ENCODE measurements around the gene SPATC1L. TPM values are rescaled to one million over a fixed set of nuclear protein-coding genes. Genes with fewer than 3 reads are reported as not detected.

Gene SPATC1L
- total RNA-seq, 4 donors from 2014 or later, result 1.5 to 11.9 (median 3.0) TPM

DNA sequence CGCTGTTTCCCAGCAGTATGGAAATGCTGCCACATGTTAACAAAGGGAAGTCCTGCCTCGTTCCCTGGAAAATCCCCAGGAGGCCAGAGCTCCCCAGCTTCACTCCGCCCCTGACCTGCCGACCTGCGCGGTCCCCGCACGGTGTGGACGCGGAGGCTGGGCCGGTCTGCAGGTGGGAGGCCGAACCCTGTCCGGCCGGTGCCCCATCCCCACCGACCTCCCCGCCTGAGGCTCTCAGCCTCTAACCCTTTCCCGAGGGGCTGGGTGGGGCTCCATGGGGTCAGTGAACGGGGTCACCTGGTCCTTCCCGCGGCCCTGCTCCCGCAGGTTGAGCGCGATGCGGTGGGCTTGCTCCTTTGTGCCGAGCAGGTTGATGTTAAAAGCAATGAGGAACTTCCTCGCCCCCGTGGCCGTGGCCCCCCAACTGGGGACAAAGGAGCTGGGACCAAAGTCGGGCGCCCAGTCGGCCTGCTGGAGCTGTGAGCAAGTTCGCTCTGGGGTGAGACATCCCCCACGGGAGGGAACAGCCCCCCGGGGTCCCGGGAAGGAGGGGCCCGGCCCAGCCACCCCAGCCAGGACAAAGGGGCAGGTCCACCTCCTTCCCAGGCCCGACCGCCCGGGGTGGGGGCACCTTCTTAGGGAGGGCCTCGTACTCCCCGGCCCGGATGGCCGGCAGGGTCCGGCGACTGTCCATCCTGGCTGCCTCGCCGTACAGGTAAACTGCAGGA is 32.8 kb downstream of the SPATC1L start:
- in situ Hi-C loops (cut with MboI; ENCODE audit: low sequenced_read_pairs in 4 of 4), result no loop called here
- DNase-seq, result peak in 1 of 2 donors; percentile 5

DNA sequence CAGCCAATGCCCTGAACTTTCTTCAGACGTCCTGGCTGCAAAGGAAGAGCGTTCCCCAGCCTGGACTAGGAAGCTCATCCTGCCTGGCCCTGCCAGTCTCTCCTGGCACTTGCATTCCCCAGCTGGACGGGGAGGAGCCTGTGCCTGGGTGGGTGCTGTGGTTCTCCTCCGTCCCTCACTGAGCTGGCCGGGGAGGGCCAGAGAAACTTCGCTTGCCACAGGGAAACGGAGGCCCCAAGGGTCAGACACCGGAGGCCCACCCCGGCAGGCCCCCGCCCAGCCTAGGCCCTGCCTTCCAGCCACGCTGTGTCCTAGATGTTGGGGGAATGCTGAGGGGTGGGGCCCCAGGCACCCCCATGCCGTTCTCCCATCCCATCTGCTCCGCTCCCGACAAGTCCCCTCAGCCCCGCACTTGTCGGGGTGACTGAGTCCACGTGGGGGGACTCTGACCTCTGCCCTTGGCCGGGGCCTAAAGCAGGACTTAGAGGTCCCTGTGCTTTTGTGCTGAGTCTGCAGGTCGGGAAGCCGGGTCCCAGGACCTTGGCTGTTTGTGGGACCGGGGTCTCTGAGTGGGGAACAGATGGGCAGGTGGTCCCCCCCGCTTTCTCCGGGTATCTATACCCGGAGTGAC is 33.7 kb downstream of the SPATC1L start:
- peak in 1 of 2 donors; percentile 6 for DNase-seq
- no peak overlapping the region for H3K27ac ChIP-seq
- TF ChIP-seq POLR2A (IDR thresholded peaks at IDR 0.05) (no peak), CTCF (IDR thresholded peaks at IDR 0.05 in 4 of 5, conservative IDR thresholded peaks at IDR 0.05 in 1 of 5) (no peak)
- no peaks in the 10 kb centered on the region for H3K9me3 ChIP-seq
- ATAC-seq, result no peak
- H3K4me1 ChIP-seq, result peaks cover 0 to 10% of the 10 kb centered on the region in 2 donors
- H3K27me3 ChIP-seq, result peaks cover 0 to 9% (median 0%) of the 10 kb centered on the region in 3 donors
- in situ Hi-C loops (cut with MboI; ENCODE audit: low sequenced_read_pairs in 4 of 4) (no loop called here), intact Hi-C loops (cut with DNase I; ENCODE audit: low total_unique reads) (no loop called here)
- no peaks in the 10 kb centered on the region for H3K36me3 ChIP-seq
- no peak overlapping the region for H3K4me3 ChIP-seq

More for the DNA sequence above, 32.8 kb downstream of the SPATC1L start:
- H3K27ac ChIP-seq, result no peak overlapping the region
- no peaks in the 10 kb centered on the region for H3K36me3 ChIP-seq
- intact Hi-C loops (cut with DNase I; ENCODE audit: low total_unique reads), result no loop called here
- TF ChIP-seq CTCF (IDR thresholded peaks at IDR 0.05 in 4 of 5, conservative IDR thresholded peaks at IDR 0.05 in 1 of 5) (no peak), POLR2A (IDR thresholded peaks at IDR 0.05) (no peak)
- peaks cover 0 to 10% of the 10 kb centered on the region in 2 donors for H3K4me1 ChIP-seq
- ATAC-seq, result no peak
- no peaks in the 10 kb centered on the region for H3K9me3 ChIP-seq
- H3K4me3 ChIP-seq, result no peak overlapping the region
- H3K27me3 ChIP-seq, result peaks cover 0 to 9% (median 0%) of the 10 kb centered on the region in 3 donors

GRCh38 chr21:46150073-46150472 is 34.2 kb downstream of the SPATC1L start:
- TF ChIP-seq CTCF (IDR thresholded peaks at IDR 0.05 in 4 of 5, conservative IDR thresholded peaks at IDR 0.05 in 1 of 5), result no peak
- no peak for TF ChIP-seq POLR2A (IDR thresholded peaks at IDR 0.05)
- ATAC-seq (no peak), DNase-seq (peak in 1 of 2 donors; percentile 6)
- Histone ChIP-seq H3K4me1 (peaks cover 0 to 10% of the 10 kb centered on the region in 2 donors), H3K36me3 (no peaks in the 10 kb centered on the region), H3K27ac (no peak overlapping the region), H3K9me3 (no peaks in the 10 kb centered on the region), H3K27me3 (peaks cover 0 to 9% (median 0%) of the 10 kb centered on the region in 3 donors), H3K4me3 (no peak overlapping the region)
- in situ Hi-C loops (cut with MboI; ENCODE audit: low sequenced_read_pairs in 4 of 4), result no loop called here
- intact Hi-C loops (cut with DNase I; ENCODE audit: low total_unique reads), result no loop called here

- no peak for TF ChIP-seq POLR2A (IDR thresholded peaks at IDR 0.05)
- no peak for TF ChIP-seq CTCF (IDR thresholded peaks at IDR 0.05 in 4 of 5, conservative IDR thresholded peaks at IDR 0.05 in 1 of 5)
- intact Hi-C loops (cut with DNase I; ENCODE audit: low total_unique reads) (no loop called here), in situ Hi-C loops (cut with MboI; ENCODE audit: low sequenced_read_pairs in 4 of 4) (no loop called here)
- no peak overlapping the region for H3K27ac ChIP-seq
- no peak for DNase-seq
- peaks cover 0 to 10% of the 10 kb centered on the region in 2 donors for H3K4me1 ChIP-seq
- ATAC-seq, result no peak
- no peak overlapping the region for H3K4me3 ChIP-seq
- H3K9me3 ChIP-seq, result no peaks in the 10 kb centered on the region
- H3K27me3 ChIP-seq, result peaks cover 0 to 9% (median 0%) of the 10 kb centered on the region in 3 donors
- no peaks in the 10 kb centered on the region for H3K36me3 ChIP-seq
Observed at GRCh38 chr21:46149205-46149901, 34.9 kb downstream of the SPATC1L start.

All from gastrocnemius medialis (tissue), 4 donors.